NCI-H1694 treated with DMSO at 0.1 percent for 48 hours (cell line): Measurements from ENCODE around the gene PRCC.

Experiments
- DNase-seq: peaks from one replicate; lab custom pipeline; 2025; lab: John Stamatoyannopoulos, UW

The PRCC gene, protein sequence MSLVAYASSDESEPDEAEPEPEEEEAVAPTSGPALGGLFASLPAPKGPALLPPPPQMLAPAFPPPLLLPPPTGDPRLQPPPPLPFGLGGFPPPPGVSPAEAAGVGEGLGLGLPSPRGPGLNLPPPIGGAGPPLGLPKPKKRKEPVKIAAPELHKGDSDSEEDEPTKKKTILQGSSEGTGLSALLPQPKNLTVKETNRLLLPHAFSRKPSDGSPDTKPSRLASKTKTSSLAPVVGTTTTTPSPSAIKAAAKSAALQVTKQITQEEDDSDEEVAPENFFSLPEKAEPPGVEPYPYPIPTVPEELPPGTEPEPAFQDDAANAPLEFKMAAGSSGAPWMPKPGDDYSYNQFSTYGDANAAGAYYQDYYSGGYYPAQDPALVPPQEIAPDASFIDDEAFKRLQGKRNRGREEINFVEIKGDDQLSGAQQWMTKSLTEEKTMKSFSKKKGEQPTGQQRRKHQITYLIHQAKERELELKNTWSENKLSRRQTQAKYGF

DNA sequence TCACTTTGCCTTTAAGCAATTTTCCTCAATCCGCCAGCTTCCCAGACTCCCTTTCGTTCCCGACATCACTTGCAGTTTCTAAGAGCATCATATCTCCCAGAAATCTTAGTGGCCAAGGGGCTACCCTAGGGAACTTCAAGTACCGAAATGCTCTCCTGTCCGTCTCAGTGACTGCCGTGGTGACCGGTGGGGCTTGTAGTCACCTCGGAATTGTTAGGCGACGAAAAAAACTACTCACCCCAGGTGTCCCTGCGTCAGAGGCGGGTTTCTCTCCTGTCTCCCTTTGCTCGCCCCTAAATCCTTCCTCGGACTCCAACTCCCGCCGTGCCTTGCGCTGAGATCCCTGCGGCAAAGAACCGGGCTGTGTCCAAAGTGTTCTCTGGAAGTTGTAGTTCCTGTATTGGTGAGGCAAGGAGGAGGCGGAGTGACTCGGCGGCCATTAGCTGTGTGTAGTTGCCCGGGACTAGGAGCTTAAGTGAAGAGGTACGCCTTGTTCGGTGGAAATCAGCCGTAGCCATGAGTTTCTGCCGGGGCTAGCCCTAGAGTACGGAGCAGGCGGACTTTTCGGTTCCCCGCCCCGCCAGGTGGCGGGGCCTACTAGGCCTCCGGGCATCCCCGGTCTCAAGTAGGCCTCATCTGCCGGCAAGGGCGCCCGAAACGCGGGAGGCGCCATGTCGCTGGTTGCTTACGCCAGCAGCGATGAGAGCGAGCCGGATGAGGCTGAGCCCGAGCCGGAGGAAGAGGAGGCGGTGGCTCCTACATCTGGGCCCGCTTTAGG, at the start of gene PRCC:
Gene PRCC, plus strand, starts transcription at position 435 of the 778 bp plus-strand sequence. Its CDS starts 237 bp downstream, at position 672.
- DNase-seq = peak; percentile 100

DNA sequence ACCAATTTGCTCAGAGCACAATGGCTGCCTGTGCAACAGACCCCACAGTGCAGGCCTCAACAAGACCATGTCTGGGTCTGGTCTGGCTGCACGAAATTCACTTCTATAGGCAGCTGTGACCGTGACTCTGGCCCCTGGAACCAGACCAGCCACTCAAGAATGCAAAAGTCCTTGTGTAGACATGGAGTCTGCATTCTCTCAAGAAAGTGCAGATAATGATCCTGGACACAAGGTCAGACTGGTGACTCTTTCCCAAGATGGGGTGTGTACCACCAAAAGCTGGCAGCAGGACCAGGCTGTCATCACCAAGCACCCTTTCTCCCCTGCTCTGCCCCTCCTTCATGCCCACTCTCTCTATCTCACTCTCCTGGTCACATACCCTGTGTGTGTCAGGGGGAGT, 46.2 kb upstream of the PRCC start:
- no peak for DNase-seq

DNA sequence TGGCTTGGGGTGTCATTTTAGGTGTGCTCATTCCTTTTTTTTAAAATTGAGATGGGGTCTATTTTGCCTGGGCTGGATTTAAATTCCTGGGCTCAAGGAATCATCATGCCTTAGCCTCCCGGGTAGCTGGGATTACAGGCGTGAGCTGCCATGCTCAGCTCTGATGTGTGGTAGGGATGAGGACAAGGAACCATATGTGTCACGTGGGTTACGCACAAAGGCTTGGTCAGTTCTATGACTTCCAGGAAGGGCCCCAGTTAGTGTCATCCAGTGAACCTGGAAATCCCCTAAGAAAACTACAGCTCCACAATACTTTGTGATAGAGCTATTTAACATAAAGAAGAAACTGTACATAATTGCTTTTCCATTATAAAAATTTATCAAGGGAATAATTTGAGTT, 45.8 kb upstream of the PRCC start:
- DNase-seq = no peak

DNA sequence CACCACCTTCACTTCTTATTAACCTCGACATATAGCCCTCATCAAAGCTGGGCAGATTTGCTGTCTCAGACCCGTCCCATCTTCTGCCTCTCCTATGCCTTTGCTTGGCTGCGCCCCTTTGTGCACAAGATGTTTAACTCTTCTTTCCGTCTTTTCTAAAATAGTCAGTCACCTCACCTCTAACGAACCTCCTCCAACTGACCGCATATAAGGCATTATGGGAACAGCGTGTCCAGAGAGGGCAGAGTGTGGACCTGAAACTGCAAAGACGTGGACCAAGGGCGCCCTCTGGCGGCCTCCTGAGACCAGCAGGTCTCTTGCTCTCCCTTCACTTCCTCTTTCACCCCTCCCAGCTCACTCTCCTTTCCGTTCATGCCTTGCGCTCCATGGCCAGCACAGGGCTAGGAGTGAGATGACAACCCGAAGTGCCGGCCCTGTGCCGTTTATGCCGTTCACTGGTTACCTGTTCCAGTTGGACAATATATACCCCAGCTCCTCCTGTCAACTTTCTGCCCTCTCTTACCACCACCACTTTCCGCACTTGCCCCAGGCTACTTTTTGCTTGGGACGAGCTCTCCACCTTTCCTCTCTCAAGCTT, 41.6 kb upstream of the PRCC start:
- peak; percentile 85 for DNase-seq

DNA sequence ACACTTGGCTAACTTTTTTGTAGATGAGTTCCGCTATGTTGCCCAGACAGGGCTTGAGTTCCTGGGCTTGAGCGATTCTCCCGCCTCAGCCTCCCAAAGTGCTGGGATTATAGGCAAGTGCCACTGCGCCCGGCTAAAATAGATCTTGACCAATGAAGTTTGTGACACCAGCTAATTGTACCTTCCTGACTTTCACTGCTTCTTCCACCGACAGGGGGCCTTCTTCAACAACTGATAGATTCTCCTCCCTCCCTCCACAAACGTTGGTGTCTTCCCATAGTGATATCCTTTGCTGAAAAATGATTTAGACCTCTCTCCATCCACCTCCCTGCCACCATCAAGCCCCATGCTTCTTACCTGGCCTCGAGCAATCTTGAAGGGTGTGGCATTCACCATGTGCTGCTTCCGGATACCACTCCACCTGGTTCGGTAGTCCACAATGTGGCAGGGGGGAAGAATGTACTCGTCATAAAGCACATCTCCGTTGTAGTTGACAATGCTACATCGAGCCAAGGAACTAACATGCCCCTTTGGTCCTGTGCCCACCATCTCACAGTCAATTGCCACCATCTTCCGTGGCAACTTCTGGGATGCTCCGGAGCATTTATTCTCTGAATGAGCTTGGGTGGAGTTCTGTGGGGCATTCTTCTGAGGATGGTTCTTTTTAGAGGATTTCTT, 40.6 kb upstream of the PRCC start:
- peak; percentile 87 for DNase-seq

DNA sequence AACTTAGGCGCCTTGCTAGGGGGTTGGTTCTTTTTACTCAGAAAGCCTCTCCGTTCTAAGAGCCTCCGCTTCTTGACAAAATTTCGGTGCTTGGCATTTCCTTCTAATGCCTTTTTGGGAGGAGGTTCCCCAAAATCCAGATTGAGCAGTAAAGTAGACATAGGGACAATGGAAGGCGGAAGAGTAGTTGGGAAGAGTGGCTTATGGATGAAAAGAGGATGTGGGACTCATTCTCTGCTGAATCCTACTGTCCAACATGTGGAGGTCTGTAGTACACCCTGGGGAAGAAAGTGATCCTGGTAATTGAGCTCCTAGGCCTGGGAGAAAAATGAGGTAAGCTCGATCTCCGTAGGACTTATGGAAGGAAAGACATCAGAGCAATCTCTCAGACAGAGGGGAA, 39.8 kb upstream of the PRCC start:
- DNase-seq = no peak

DNA sequence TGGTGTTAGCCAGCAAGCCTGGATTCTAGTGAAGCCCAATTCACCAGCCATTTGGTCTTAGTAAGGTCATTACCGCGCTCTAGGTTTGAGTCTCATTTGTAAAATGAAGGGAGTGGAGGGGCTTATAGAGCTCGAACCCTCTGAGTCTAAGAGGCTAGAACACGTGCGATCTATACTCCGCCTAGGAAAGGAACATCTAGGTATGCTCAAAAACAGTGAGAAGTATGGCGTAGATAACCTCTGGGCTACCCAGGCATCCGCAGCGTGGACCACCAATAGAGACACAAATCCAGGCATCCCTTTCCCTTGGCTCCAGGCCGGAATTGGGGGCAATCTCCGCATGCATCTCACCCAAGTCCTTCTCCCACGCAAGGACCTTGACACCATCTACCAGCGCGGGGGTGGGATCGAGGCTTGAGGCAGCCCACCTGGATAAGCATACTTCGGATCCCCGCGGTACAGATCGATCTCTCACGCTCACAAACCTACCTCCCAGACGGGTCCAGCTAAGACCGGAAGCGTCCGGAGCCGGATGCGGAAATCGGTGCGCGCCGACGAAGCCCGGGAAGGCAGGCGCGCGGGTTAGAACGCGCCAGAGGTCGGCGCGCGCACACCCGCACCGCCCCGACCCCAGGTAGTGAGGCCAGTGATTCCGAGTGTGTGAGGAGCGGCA, 39.3 kb upstream of the PRCC start, which contains the start of gene METTL25B:
Gene METTL25B, plus strand, starts transcription at position 544 of the 673 bp plus-strand sequence. CDS start 636 bp downstream, outside the sequence.
- DNase-seq = peak; percentile 93

DNA sequence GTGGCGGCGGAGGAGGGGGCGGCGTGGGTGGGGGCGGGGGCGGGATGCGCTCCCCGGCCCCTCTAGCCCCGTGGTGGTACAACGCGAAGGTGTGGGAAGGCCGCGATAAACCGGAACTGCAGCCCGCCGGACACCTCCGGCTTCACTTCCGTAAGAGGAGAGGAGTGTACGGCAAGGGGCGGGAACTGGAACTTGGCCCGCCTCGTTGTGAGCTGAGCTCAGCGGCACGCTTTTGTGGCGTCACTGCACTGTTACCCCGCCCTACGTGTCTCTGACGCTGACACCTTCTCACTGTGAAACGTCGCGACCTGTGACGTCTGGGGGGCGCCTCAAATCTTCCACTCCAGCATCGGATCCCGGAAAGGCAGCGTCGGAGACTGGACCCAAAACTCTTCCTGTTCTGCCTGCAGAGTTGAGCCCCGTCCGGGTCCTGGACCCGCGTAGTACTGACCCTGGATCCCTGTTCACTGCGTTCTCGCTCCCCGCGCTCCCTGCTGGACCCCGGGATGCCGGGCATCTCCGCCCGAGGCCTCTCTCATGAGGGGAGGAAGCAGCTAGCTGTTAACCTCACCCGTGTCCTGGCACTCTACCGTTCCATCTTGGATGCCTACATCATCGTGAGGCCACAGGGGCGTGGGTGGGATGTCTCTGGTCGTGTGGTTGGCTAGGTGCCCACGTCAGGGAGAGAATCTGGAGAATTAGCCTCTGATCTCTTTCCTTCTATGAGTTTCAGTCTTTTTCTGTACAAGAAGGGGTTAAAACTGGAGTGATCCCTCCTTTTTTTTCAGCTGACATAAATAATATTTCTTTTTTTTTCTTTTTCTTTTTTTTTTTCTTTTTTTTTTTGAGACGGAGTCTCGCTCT, 38.5 kb upstream of the PRCC start, which contains the start of gene ISG20L2:
Gene ISG20L2, minus strand, starts transcription at position 168 of the 864 bp plus-strand sequence. CDS start 1,114 bp downstream, outside the sequence.
- peak; percentile 98 for DNase-seq

DNA sequence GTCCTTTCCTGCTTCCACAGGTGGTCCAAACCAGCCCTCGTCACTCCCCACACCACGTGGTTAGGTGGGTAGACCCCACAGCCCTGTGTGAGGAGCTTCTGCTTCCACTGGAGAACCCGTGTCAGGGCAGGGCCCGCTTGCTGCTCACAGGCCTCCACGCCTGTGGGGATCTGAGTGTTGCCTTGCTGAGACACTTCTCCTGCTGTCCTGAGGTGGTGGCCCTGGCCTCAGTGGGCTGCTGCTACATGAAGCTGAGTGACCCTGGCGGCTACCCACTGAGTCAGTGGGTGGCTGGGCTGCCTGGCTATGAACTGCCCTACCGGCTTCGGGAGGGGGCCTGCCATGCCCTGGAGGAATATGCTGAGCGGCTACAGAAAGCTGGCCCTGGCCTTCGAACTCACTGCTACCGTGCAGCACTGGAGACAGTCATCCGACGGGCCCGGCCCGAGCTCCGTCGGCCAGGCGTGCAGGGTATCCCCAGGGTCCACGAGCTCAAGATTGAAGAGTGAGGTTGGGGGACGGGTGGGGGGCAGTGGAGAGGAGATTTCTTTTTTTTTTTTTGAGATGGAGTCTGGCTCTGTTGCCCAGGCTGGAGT, 33.2 kb upstream of the PRCC start:
- no peak for DNase-seq

DNA sequence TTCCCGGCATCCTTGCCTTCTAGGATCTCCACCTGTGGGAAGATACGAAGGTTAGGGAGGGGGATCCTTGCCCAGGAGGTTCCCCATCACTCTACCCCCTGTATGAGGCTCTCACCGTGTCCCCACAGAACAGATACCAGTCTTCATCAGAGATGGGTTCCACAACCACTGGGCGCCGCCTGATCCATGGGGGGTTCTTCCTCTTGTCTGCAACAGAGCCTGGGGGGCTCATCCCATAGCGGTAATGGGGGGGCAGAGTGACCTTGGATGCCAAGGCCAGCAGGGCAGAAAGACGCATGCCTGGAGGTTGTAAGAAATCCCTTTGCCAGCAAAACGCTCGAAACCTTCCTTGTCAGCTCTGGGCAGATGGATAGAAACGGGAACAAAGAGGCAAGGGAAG, 28.9 kb upstream of the PRCC start:
- DNase-seq = no peak

DNA sequence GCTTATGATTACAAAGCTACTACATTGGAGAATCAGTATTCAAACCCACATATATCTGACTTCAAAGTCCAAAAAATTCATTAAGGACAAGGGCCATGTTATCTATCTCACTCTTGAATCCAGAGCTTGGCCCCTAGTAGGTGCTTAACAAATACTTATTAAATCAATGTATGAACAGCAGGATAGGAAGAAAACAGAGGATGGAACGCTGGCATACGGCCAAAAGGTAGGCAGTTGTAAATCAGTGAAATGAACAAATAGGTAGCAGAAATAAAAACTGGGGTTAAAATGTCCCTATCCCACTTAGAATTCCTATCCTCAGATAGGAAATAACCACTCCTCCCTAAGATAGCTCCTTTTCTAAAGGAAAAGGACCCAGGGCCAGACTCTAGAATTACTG, 28.4 kb upstream of the PRCC start:
- no peak for DNase-seq

DNA sequence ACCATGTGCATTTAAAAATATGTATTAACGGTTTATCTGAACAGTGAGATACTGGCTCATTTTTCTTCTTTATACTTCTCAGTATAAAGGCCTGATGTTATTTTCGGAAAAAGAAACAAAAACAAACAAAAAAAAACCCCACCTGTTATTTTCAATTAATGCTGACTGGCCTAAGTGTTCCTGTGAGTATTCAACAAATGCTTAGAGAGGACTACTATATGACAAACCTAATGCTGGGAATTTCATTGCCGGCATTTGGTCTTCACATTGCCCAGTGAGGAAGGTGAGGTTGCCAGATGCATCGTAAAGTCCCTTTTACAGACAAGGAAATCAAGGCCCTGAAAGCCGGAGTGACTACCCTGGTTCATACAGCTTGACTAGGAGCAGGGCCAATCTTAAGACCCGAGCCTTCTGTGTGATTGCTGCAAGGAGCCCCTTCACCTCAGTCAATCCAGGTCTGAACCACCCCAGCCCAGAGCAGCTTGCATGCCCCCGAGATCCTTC, 27.0 kb upstream of the PRCC start:
- DNase-seq = no peak

DNA sequence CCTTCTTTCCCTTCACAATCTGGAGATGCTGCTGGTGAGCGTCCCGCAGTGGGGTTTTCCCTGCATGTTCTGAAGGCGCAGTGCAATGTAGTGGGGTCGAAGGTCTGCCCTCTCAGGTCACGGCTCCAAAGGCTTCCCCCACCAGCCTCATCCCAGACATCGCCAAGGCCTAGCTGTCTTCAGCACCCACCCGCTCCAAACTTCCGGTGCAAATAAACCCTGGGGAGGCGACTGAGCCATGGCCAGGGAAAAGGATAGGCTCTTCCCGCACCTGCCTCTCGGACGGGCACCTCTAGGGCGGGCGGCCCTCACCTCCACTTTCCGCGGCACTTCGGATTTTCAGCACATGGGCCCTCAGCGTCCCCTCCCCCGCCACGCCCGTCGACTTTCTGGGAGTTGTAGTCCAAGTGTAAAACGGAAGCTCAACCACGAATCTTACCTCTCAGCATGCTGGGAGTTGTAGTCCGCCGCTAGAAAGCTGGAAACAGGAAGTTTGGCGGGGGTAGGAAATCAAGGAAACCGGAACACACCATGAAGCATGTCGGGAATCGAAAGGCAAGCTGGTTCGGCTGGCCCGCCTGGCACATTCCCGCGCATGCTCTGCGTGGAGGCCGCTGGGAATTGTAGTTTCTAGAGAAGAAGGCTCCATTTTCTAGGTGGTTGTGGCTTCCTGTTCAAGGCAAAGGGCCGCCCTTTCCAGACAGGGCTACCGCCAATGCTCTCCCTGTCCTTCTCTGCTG, 26.4 kb upstream of the PRCC start, which contains the start of gene MRPL24:
Gene MRPL24, minus strand, starts transcription at position 348 of the 740 bp plus-strand sequence. CDS start 2,384 bp downstream, outside the sequence.
- DNase-seq = peak; percentile 100

DNA sequence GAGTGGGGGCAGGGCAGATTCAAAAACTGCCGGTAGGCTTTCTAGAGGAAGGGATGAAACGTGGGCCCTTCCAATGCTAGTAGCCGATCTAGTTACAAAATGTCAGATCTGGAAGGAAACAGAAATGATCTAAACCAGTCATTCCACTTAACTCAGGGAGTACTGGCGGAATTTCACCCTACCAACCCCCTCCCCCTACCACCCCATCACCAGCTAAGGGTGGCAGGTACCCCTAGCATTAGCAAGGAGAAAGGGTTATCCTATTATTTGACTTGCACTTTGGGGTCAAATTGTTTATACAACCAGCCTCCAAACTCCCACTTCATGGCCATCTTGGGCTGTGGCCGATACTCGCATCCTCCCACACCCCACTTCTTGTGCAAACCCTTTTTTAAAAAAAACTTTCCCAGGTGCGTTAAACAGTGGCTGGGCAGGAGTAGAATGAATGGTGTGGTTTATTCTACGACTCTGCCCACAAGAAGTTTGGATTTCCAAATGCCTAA, 25.8 kb upstream of the PRCC start:
- DNase-seq = no peak

DNA sequence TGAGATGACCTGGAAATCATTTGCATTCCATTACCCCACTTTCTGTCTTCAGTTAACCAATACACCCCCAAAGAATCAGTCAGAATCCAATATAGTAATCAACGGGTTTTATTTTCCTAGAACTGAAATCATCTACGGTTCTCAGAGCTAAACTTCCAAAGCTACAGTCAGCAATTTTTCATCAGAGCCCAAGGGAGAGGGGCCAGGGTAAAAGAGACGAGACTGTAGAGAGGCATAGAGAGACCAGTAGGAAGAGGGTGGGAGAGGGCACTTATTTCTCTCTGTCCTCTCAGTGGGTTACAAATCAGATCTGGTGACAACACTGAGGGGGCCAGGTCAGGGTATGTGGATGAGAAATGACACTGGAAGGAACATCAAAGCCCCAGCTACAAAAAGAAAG, 25.3 kb upstream of the PRCC start:
- no peak for DNase-seq

DNA sequence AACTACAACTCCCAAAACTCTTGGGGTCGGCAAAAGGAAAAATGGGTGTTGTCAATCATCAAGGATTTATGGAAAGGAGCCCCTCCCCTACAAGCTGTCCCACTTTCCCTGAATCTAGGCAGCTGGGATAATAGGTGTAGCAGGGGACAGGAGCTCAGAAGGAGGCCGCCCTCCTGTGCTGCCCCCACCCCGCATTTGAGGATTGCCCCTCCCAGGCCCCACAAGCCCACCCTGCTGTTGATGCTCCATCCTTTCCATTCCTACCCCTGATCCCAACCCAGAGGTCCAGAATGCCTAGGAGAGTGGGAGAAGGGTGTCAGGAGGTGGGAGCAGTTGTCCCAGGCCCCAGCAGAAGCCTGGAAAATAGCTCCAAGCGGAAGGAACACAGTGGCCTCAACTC, 24.5 kb upstream of the PRCC start:
- DNase-seq = no peak

DNA sequence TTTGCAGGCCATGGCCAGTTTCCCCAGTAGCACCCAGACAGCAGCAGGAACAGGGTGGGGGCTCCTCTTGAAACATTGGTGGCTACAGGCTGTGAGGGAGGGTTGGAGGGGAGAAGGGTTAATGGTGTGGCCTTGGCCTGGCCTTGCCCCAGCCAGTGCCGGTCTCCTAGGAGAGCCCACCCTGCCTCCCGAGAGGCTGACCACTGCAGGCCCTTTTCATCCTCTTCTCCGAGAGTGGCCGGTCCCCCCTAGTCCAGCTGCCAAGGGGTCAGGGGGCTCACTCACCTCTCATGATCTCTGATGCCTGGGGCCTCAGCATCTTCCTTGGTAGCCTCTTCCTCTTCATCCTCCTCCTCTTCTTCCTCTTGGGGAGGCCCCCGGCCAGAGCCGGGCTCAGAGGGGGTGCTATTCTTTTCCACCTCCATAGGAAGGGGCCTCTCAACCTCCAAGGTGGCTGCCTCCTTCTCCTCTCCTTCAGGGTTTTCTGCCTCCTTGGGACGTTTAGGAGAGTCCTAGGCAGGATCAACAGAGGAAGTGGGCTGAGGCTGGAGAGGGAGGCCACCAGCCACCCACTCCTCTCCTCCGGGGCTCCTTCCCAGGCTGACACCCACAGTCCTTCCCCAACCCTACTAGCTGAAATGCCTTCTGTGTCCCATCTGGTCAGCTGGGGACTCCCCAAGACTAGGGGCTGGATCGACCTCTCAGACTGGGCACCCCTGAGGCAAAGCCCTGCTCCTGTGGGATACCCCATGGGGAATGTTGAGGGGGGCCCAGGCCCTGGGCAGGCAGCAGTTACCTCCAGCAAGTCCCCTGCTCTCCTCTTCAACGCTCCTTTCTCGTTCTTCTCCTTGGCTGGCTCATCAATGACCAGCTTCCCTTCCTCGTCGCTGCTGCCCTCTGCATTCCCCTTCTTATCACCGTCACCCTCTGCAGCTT, 23.7 kb upstream of the PRCC start:
- DNase-seq = no peak
